H1 (cell line): ENCODE results near the gene CARD14. TPM values are rescaled to one million over a fixed set of nuclear protein-coding genes. Genes with fewer than 3 reads are reported as not detected.

Source experiments
- ASH2L ChIP-seq: fragments of 200-600, 300-600 bp; sonication (generic); IDR thresholded peaks from one replicate; pipeline ENCODE4 v1.7.1; 2017; ENCODE audit warnings: low read length
- ATF2 ChIP-seq: IDR thresholded peaks from 2 replicates; pipeline ENCODE4 v1.6.1; 2012; ENCODE audit warnings: low read length, inconsistent platforms
- CBX8 ChIP-seq: fragments of 300-800, 300-1000 bp; sonication (generic); IDR thresholded peaks from 2 replicates; pipeline ENCODE4 v1.7.1; 2016; ENCODE audit warnings: low read depth, low read length, borderline replicate concordance
- CHD1 ChIP-seq: IDR thresholded peaks from 2 replicates; pipeline ENCODE4 v1.6.1; 2012; ENCODE audit warnings: low read depth, low read length, improper control_type of control experiment
- CTCF ChIP-seq, 3 experiments: IDR thresholded peaks; 1 replicate in 2 of 3; 2 replicates in 1 of 3; pipeline versions ENCODE4 v1.5.1 to v1.6.1; 2011; ENCODE audit warnings: low read length in 3 of 3, mild to moderate bottlenecking in 3 of 3, inconsistent platforms in 2 of 3, low read depth in 1 of 3, moderate library complexity in 1 of 3; ENCODE audit not compliant: insufficient read depth in 1 of 3; ENCODE audit errors: control extremely low read depth in 1 of 3
- EZH2 ChIP-seq: fragments of 200-600 bp; sonication (generic); IDR thresholded peaks from 2 replicates; pipeline ENCODE4 v1.7.1; 2012; ENCODE audit warnings: low read depth, mild to moderate bottlenecking, moderate library complexity, low read length, inconsistent platforms; ENCODE audit not compliant: severe bottlenecking
- HDAC6 ChIP-seq: IDR thresholded peaks from one replicate; pipeline ENCODE4 v1.7.1; 2012; ENCODE audit warnings: low read depth, mild to moderate bottlenecking, inconsistent platforms, low read length, moderate library complexity
- KDM1A ChIP-seq: fragments of 200-600, 300-600 bp; sonication (generic); IDR thresholded peaks from 2 replicates; pipeline ENCODE4 v1.7.1; 2016; ENCODE audit warnings: mild to moderate bottlenecking, low read length, borderline replicate concordance
- NRF1 ChIP-seq: IDR thresholded peaks from 2 replicates; pipeline ENCODE4 v1.6.1; 2011; ENCODE audit warnings: mild to moderate bottlenecking, low read depth, low read length, improper control_type of control experiment
- RBBP5 ChIP-seq: IDR thresholded peaks from 2 replicates; pipeline ENCODE4 v1.7.1; 2012; ENCODE audit warnings: low read depth, mild to moderate bottlenecking, inconsistent platforms, low read length, moderate library complexity, borderline replicate concordance
- SIRT6 ChIP-seq: IDR thresholded peaks from one replicate; pipeline ENCODE4 v1.7.1; 2012; ENCODE audit warnings: low read length, inconsistent platforms
- SP2 ChIP-seq: IDR thresholded peaks from 2 replicates; pipeline ENCODE4 v1.6.1; 2012; ENCODE audit warnings: mild to moderate bottlenecking, low read length, inconsistent platforms
- SRF ChIP-seq: IDR thresholded peaks from 2 replicates; pipeline ENCODE4 v1.6.1; 2011; ENCODE audit warnings: mild to moderate bottlenecking, low read depth, low read length, moderate library complexity
- TEAD4 ChIP-seq: IDR thresholded peaks from 2 replicates; pipeline ENCODE4 v1.6.1; 2012; ENCODE audit warnings: low read depth, low read length, inconsistent platforms, mixed read lengths
- polyA plus RNA-seq, 7 experiments: library from polyadenylated mRNA; depleted of rRNA in 3 of 7; stranded (reverse) in 5 of 7; unstranded in 2 of 7; fragments of >200 nt in 5 of 7; fragments of 200-250 nt in 2 of 7; gene quantifications; 1 replicate in 5 of 7; 2 replicates in 1 of 7; 4 replicates in 1 of 7; pipeline versions ENCODE4 v1.2.1 to v1.2.3, GENCODE V29; 2011 to 2013; ENCODE audit warnings: missing spikeins in 2 of 7, mixed read lengths in 2 of 7
- total RNA-seq: library from RNA; stranded (reverse); fragmentation: NEBNext Ultra II Directional; extraction: Animal tissue kit (Norgen Biotek cat#: 25700); gene quantifications from 2 replicates; pipeline ENCODE4 v1.2.1, GENCODE V29; 2021

The CARD14 gene
- total and polyA plus RNA-seq, 2 of the 8 experiments (the other 6 are each of a cell fraction or from before 2014, with no cell fraction given), result 0.08 TPM; not detected in 1

- TF ChIP-seq CTCF (IDR thresholded peaks at IDR 0.05; ENCODE audit: control extremely low read depth in 1 of 3, insufficient read depth in 1 of 3, low read depth in 1 of 3, low read length in 3 of 3) (no peak), KDM1A (no peak), EZH2 (no peak), ATF2 (no peak), CBX8 (no peak), SP2 (no peak), CHD1 (no peak), NRF1 (no peak), ASH2L (peak; percentile 43), TEAD4 (no peak; the same call in 1 of the 2 replicates), RBBP5 (peak; percentile 52; the same call in 1 of the 2 replicates), SRF (no peak), SIRT6 (no peak), HDAC6 (no peak)
Observed at GRCh38 chr17:80220054-80220735, 50.4 kb downstream of the CARD14 start, which contains the start of the genes SGSH and SLC26A11 (continued).
